ENCODE results near the gene RALBP1.

- no peak for TF ChIP-seq CTCF (IDR thresholded peaks at IDR 0.05)
- TF ChIP-seq POLR2A (IDR thresholded peaks at IDR 0.05) = no peak
Measured at GRCh38 chr18:9441061-9441460, 34.3 kb upstream of the RALBP1 start.
